K562 (cell line): ENCODE data around the gene ABCC10. TPM values are rescaled to one million over a fixed set of nuclear protein-coding genes. Genes with fewer than 3 reads are reported as not detected.

Experiments used
- ATAC-seq: fragments of 200-7000 bp; cut with Tn5 transposase; 3 replicates; pipeline ENCODE4 v1.9.1; 2020; ENCODE audit warnings: moderate library complexity
- BruUV-seq: library from RNA; stranded (reverse); fragments of 400-500 nt; replicated peaks from 2 replicates; lab custom pipeline; 2021; lab: Mats Ljungman, UMichigan
- CTCF ChIA-PET: fragments of 300-600 bp; formaldehyde crosslinking; extraction: SDS; loops from one replicate; lab custom pipeline; 2021; ENCODE audit warnings: low intra/inter-chr PET ratio; lab: Yijun Ruan, JAX
- POLR2A ChIA-PET: fragments of 300-600, 350-650 bp; sonication (Branson Sonifier 250); formaldehyde crosslinking; extraction: SDS; loops from one replicate; lab custom pipeline; 2021; ENCODE audit warnings: antibody characterized with exemption, inconsistent platforms; lab: Yijun Ruan, JAX
- DNase-seq, 4 experiments: peaks; one replicate each; pipeline versions ENCODE4 v3.0.0 to v3.0.0-alpha.2; 2011 to 2018; ENCODE audit warnings: low spot score in 3 of 4, mixed read lengths in 3 of 4; ENCODE audit errors: extremely low read depth in 1 of 4
- FAIRE-seq: peaks from 2 replicates; lab custom pipeline; 2011; peaks lifted over from hg19 to GRCh38; lab: Jason Lieb, UNC
- H2AFZ ChIP-seq: 2 replicates; pipeline ENCODE4 v1.6.0; 2011; ENCODE audit warnings: low read depth, low read length, control low read depth, inconsistent platforms
- H3K27ac ChIP-seq: fragments of 200-600 bp; 3 replicates; pipeline ENCODE4 v1.8.0; 2011; ENCODE audit warnings: low read depth, mild to moderate bottlenecking, control low read depth, inconsistent platforms, low read length, moderate library complexity, mixed read lengths; ENCODE audit errors: extremely low read depth
- H3K27me3 ChIP-seq, 2 experiments: fragments of 300-600 bp in 1 of 2; 2 replicates in 1 of 2; 3 replicates in 1 of 2; pipeline versions ENCODE4 v1.6.0 to v1.8.0; 2011; ENCODE audit warnings: inconsistent platforms in 2 of 2, low read length in 2 of 2, mild to moderate bottlenecking in 1 of 2, mixed read lengths in 1 of 2, moderate library complexity in 1 of 2; ENCODE audit not compliant: control insufficient read depth in 2 of 2, insufficient read depth in 2 of 2
- H3K36me3 ChIP-seq: fragments of 300-600 bp; 3 replicates; pipeline ENCODE4 v1.8.0; 2011; ENCODE audit warnings: mild to moderate bottlenecking, low read length, inconsistent platforms; ENCODE audit not compliant: control insufficient read depth, insufficient read depth
- H3K4me1 ChIP-seq, 2 experiments: fragments of 200-600 bp in 1 of 2; replicated peaks in 1 of 2; 2 replicates in 1 of 2; 3 replicates in 1 of 2; pipeline versions ENCODE4 v1.5.1 to v1.8.0; 2011; ENCODE audit warnings: inconsistent platforms in 2 of 2, low read length in 2 of 2, mild to moderate bottlenecking in 1 of 2, mixed read lengths in 1 of 2, moderate library complexity in 1 of 2; ENCODE audit not compliant: control insufficient read depth in 2 of 2, insufficient read depth in 2 of 2
- H3K4me2 ChIP-seq: 2 replicates; pipeline ENCODE4 v1.6.1; 2011; ENCODE audit warnings: low read length, control low read depth, inconsistent platforms, mixed read lengths; ENCODE audit not compliant: insufficient read depth
- H3K4me3 ChIP-seq: fragments of 200-600 bp; sonication (generic), shearing (Covaris generic); 2 replicates; pipeline ENCODE4 v1.5.1; 2016; ENCODE audit warnings: control low read depth, inconsistent platforms
- H3K79me2 ChIP-seq: fragments of 200-600 bp; 3 replicates; pipeline ENCODE4 v1.8.0; 2011; ENCODE audit warnings: low read length, inconsistent platforms; ENCODE audit not compliant: control insufficient read depth, insufficient read depth
- H3K9ac ChIP-seq, 2 experiments: 2 replicates each; pipeline versions ENCODE4 v1.6.0 to v1.6.1; 2011; ENCODE audit warnings: low read depth in 2 of 2, low read length in 2 of 2, control low read depth in 1 of 2, inconsistent platforms in 1 of 2, mild to moderate bottlenecking in 1 of 2, mixed read lengths in 1 of 2; ENCODE audit not compliant: insufficient read depth in 1 of 2
- H3K9me1 ChIP-seq: one replicate; pipeline ENCODE4 v1.6.0; 2011; ENCODE audit warnings: inconsistent platforms, mild to moderate bottlenecking, low read length, moderate library complexity; ENCODE audit not compliant: control insufficient read depth, insufficient read depth
- H3K9me3 ChIP-seq: replicated peaks from 2 replicates; pipeline ENCODE4 v1.5.1; 2011; ENCODE audit warnings: low read depth, low read length, inconsistent platforms; ENCODE audit not compliant: control insufficient read depth, insufficient read depth
- H4K20me1 ChIP-seq: replicated peaks from 2 replicates; pipeline ENCODE4 v1.6.1; 2011; ENCODE audit warnings: low read length, inconsistent platforms, mixed read lengths; ENCODE audit not compliant: control insufficient read depth, insufficient read depth
- ARID4B ChIP-seq: sonication (generic); formaldehyde crosslinking; IDR thresholded peaks from 2 replicates; pipeline ENCODE4 v1.8.0; 2022; ENCODE audit warnings: mild to moderate bottlenecking, missing genetic modification reagents
- BRF2 ChIP-seq: IDR thresholded peaks from 3 replicates; pipeline ENCODE4 v1.6.1; 2011; ENCODE audit warnings: borderline replicate concordance, mild to moderate bottlenecking; ENCODE audit not compliant: insufficient read length, insufficient read depth
- CAMTA2 ChIP-seq: fragments of 250-450 bp; sonication (Bioruptor Pico); conservative IDR thresholded peaks from 2 replicates; pipeline ENCODE4 v1.5.1; 2022
- CBFA2T3 ChIP-seq: fragments of 450-650 bp; IDR thresholded peaks from 2 replicates; pipeline ENCODE4 v1.6.1; 2017
- CUX1 ChIP-seq: fragments of 200-800 bp; sonication (Bioruptor generic); IDR thresholded peaks from 2 replicates; pipeline ENCODE4 v1.6.1; 2016; ENCODE audit warnings: missing genetic modification characterization, missing compliant biosample characterization
- LCOR ChIP-seq: sonication (generic); formaldehyde crosslinking; IDR thresholded peaks from 2 replicates; pipeline ENCODE4 v1.8.0; 2022; ENCODE audit warnings: mild to moderate bottlenecking, missing genetic modification reagents
- NR4A1 ChIP-seq, 2 experiments: fragments of 250-450 bp in 1 of 2; fragments of 450-650 bp in 1 of 2; sonication (Bioruptor Pico) in 1 of 2; IDR thresholded peaks; 2 replicates each; pipeline versions ENCODE4 v1.4.0 to v1.6.1; 2016 to 2020; ENCODE audit warnings: mild to moderate bottlenecking in 2 of 2, missing compliant biosample characterization in 1 of 2, missing genetic modification characterization in 1 of 2, moderate library complexity in 1 of 2
- POLR2AphosphoS2 ChIP-seq: IDR thresholded peaks from 2 replicates; pipeline ENCODE4 v1.6.1; 2012; ENCODE audit warnings: low read length, improper control_type of control experiment
- POU5F1 ChIP-seq: fragments of 150-350 bp; IDR thresholded peaks from 2 replicates; pipeline ENCODE4 v1.6.1; 2014; ENCODE audit warnings: borderline replicate concordance, low read length, low read depth, mild to moderate bottlenecking; ENCODE audit not compliant: partially characterized antibody
- TRIM28 ChIP-seq: fragments of 450-650 bp; IDR thresholded peaks from 2 replicates; pipeline ENCODE4 v1.6.1; 2017
- ZNF274 ChIP-seq: IDR thresholded peaks from 2 replicates; pipeline ENCODE4 v1.6.1; 2011; ENCODE audit warnings: low read depth, mild to moderate bottlenecking, low read length, moderate library complexity, borderline replicate concordance
- WGBS: fragments of 100-300 bp; shearing (Covaris generic); methylation state at CpG from one replicate; pipeline ENCODE4 v1.1.6; 2016; ENCODE audit warnings: low coverage, mixed read lengths; ENCODE audit not compliant: insufficient coverage; ENCODE audit errors: missing lambda C conversion rate; 5-methylcytosine and 5-hydroxymethylcytosine counted together
- in situ Hi-C: fragments of 300-500 bp; cut with MboI; formaldehyde crosslinking; loops from 4 replicates; pipeline ENCODE4 v1.15.0; 2018; ENCODE audit warnings: inconsistent platforms, mixed read lengths
- intact Hi-C: fragments of 100-400 bp; cut with micrococcal nuclease; formaldehyde crosslinking; loops from 2 replicates; pipeline ENCODE4 v1.14.2; 2022
- polyA plus RNA-seq, 8 experiments: library from polyadenylated mRNA; depleted of rRNA in 4 of 8; stranded (reverse) in 5 of 8; unstranded in 3 of 8; fragments of >200 nt; fragmentation: Nextera tagmentation in 2 of 8; fragmentation: Illumina TruSeq in 1 of 8; extraction: Ambion mirVana in 2 of 8; extraction: Trizol in 1 of 8; gene quantifications; 2 replicates each; pipeline versions ENCODE4 v1.2.1 to v1.2.3, GENCODE V29; 2011 to 2014; ENCODE audit warnings: inconsistent platforms in 1 of 8, missing spikeins in 1 of 8
- total RNA-seq, 7 experiments: library from RNA; depleted of rRNA in 6 of 7; stranded (reverse); fragments of >200 nt in 6 of 7; fragmentation: Illumina TruSeq in 2 of 7; extraction: Trizol in 2 of 7; gene quantifications; 2 replicates each; pipeline versions ENCODE4 v1.2.1 to v1.2.3, GENCODE V29; 2011 to 2021; ENCODE audit warnings: low replicate concordance in 1 of 7

ABCC10 gene
- total and polyA plus RNA-seq, 9 of the 15 experiments (the other 6 are each of a cell fraction or from before 2014, with no cell fraction given): 2.4 to 29.1 (median 13.7) TPM

GRCh38 chr6:43401730-43402129, 25.6 kb upstream of the ABCC10 start:
- Histone ChIP-seq H3K4me3 (no peak overlapping the region), H3K4me1 (peaks cover 0 to 7% of the 10 kb centered on the region in 2 experiments; a peak in 3 of 5 replicates)
- no peak for ATAC-seq
- CTCF ChIA-PET: no interaction called here
- TF ChIP-seq LCOR (CRISPR knock-in tag): no peak
- TF ChIP-seq ZNF274: no peak
- no peak for TF ChIP-seq CAMTA2 (CRISPR knock-in tag)
- TF ChIP-seq TRIM28: no peak
- no peak for TF ChIP-seq NR4A1 (CRISPR knock-in tag; IDR thresholded peaks at IDR 0.05)
- no peak for TF ChIP-seq NR4A1 (tag; IDR thresholded peaks at IDR 0.05)
- TF ChIP-seq BRF2: no peak
- TF ChIP-seq ARID4B (CRISPR knock-in tag): no peak
- no peak for TF ChIP-seq POU5F1
- TF ChIP-seq CBFA2T3: no peak
- TF ChIP-seq CUX1: no peak
- TF ChIP-seq POLR2AphosphoS2: no peak
- TF ChIP-seq, all 486 proteins: peak for 0
- Histone ChIP-seq H3K27ac (no peak overlapping the region), H3K9me1 (no peaks in the 10 kb centered on the region), H4K20me1 (no peaks in the 10 kb centered on the region), H3K9me3 (no peaks in the 10 kb centered on the region), H2AFZ (no peak overlapping the region), H3K36me3 (no peaks in the 10 kb centered on the region), H3K4me2 (no peak overlapping the region), H3K27me3 (peaks cover 0 to 9% of the 10 kb centered on the region in 2 experiments; a peak in 1 of 5 replicates), H3K9ac (no peak overlapping the region), H3K79me2 (no peaks in the 10 kb centered on the region)
- intact Hi-C loops (no loop called here), in situ Hi-C loops (no loop called here)
- no TSS peak for BruUV-seq
- FAIRE-seq (no peak), DNase-seq (no peak)
- WGBS: 43% methylated on average over 3 of the region's 3 CpGs
- POLR2A ChIA-PET: interaction anchor here (0.7 to 1.0 kb wide), 2 partner anchors 11 to 95 kb away, joined by 3 read pairs; no protein-coding TSS in a partner anchor
